ENCODE measurements around the gene GSKIP.

The GSKIP gene

GRCh38 chr14:96398921-96399320 is 35.6 kb downstream of the GSKIP start:
- TF ChIP-seq, protein P1, sequence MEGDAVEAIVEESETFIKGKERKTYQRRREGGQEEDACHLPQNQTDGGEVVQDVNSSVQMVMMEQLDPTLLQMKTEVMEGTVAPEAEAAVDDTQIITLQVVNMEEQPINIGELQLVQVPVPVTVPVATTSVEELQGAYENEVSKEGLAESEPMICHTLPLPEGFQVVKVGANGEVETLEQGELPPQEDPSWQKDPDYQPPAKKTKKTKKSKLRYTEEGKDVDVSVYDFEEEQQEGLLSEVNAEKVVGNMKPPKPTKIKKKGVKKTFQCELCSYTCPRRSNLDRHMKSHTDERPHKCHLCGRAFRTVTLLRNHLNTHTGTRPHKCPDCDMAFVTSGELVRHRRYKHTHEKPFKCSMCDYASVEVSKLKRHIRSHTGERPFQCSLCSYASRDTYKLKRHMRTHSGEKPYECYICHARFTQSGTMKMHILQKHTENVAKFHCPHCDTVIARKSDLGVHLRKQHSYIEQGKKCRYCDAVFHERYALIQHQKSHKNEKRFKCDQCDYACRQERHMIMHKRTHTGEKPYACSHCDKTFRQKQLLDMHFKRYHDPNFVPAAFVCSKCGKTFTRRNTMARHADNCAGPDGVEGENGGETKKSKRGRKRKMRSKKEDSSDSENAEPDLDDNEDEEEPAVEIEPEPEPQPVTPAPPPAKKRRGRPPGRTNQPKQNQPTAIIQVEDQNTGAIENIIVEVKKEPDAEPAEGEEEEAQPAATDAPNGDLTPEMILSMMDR (IDR thresholded peaks at IDR 0.05; ENCODE audit: control extremely low read depth, extremely low read depth, low read depth, missing control alignments), result no peak
- POLR2A ChIA-PET, result no interaction called here
- no peak for DNase-seq (ENCODE audit: extremely low spot score)
- CTCF ChIA-PET, result interaction anchor here (1.4 kb wide), 1 partner anchor 17 kb away, joined by 3 read pairs; no protein-coding TSS in a partner anchor

- POLR2A ChIA-PET, result no interaction called here
- DNase-seq (ENCODE audit: extremely low spot score), result no peak
- TF ChIP-seq, protein P1 (IDR thresholded peaks at IDR 0.05; ENCODE audit: control extremely low read depth, extremely low read depth, low read depth, missing control alignments), result no peak
- CTCF ChIA-PET, result interaction anchor here (0.6 to 1.4 kb wide), 2 partner anchors 13 to 16 kb away, joined by 3 to 4 read pairs; no protein-coding TSS in a partner anchor
Measured at GRCh38 chr14:96399405-96399804, 36.1 kb downstream of the GSKIP start.

GRCh38 chr14:96400495-96400894 is 37.2 kb downstream of the GSKIP start:
- TF ChIP-seq, protein P1 (IDR thresholded peaks at IDR 0.05; ENCODE audit: control extremely low read depth, extremely low read depth, low read depth, missing control alignments), result no peak
- ChIA-PET POLR2A (no interaction called here), CTCF (no interaction called here)
- DNase-seq (ENCODE audit: extremely low spot score), result no peak

GRCh38 chr14:96403409-96403808 is 40.1 kb downstream of the GSKIP start:
- TF ChIP-seq, protein P1 (IDR thresholded peaks at IDR 0.05; ENCODE audit: control extremely low read depth, extremely low read depth, low read depth, missing control alignments), result no peak
- no peak for DNase-seq (ENCODE audit: extremely low spot score)
- ChIA-PET CTCF (interaction anchor here (1.8 kb wide), 1 partner anchor 14 kb away, joined by 3 read pairs; no protein-coding TSS in a partner anchor), POLR2A (no interaction called here)

GRCh38 chr14:96405677-96406076 is 42.4 kb downstream of the GSKIP start:
- TF ChIP-seq, protein P1 (IDR thresholded peaks at IDR 0.05; ENCODE audit: control extremely low read depth, extremely low read depth, low read depth, missing control alignments), result no peak
- DNase-seq (ENCODE audit: extremely low spot score), result no peak
- ChIA-PET POLR2A (no interaction called here), CTCF (interaction anchor here (1.8 kb wide), 1 partner anchor 305 kb away, joined by 5 read pairs; no protein-coding TSS in a partner anchor)

GRCh38 chr14:96407935-96408570 is 44.7 kb downstream of the GSKIP start:
- CTCF ChIA-PET, result interaction anchor here (1.0 to 1.4 kb wide), 2 partner anchors 13 to 307 kb away, joined by 3 read pairs; no protein-coding TSS in a partner anchor
- TF ChIP-seq, protein P1 (IDR thresholded peaks at IDR 0.05; ENCODE audit: control extremely low read depth, extremely low read depth, low read depth, missing control alignments), result no peak
- POLR2A ChIA-PET, result no interaction called here
- no peak for DNase-seq (ENCODE audit: extremely low spot score)
